Measurements from ENCODE around the gene BRD3OS. TPM values are rescaled to one million over a fixed set of nuclear protein-coding genes. Genes with fewer than 3 reads are reported as not detected.
A peak's percentile ranks its signal among the peaks of the same experiment; 100 is the strongest.

BRD3OS gene
- total and polyA plus RNA-seq, 2 of the 13 experiments (the other 11 are each of a cell fraction or from before 2014, with no cell fraction given), result 4.9 to 5.7 TPM

DNA sequence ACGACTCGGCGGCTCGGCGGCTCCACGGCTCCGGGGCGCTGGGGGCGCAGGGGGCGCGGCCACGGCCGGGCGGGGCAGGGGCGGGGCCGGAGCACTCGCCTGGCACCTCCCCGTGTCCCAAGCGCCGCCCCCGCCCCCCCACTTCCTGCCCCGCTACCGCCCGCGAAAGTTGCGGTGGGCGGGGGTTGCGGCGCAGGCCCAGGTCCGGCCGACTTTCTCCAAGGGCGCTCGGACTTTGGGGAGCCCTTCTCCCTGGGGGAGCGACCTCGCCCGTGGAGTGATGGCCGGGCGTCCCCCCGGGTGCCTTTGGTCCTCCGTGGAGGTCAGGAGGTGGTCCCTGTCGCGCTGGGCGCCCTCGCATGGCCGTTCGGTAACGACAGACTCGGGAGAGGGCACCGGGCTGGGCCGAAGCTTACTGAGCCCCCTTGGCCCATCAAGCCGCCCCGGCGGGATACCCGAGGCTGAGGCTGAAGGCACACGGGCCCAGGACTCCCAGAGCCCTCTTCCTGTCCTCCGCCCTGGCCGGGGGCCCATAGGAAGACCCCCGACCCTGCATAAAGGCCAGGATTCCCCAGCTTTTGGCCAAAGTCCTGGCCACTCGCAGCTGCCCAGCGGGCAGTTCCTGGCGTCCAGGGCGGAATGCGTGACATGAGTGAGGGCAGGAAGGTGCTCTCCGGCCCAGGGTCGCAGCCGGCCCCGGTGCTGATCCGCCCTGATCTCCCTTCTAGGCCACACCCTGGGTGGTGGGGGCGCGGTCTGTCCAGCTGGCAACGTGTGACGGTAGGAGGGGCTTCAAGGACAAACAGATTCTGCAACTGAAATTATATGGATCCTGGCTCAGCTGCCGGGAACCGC is 32.3 kb upstream of the BRD3OS start (continued):
- TF ChIP-seq, protein P1, sequence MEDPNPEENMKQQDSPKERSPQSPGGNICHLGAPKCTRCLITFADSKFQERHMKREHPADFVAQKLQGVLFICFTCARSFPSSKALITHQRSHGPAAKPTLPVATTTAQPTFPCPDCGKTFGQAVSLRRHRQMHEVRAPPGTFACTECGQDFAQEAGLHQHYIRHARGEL (CRISPR knock-in tag; IDR thresholded peaks at IDR 0.05), result peak; percentile 66; the same call in 1 of the 2 replicates
- peak; percentile 62; the same call in 1 of the 2 replicates for TF ChIP-seq ZNF772 (CRISPR knock-in tag; IDR thresholded peaks at IDR 0.05)
- no peak; the same call in 1 of the 2 replicates for TF ChIP-seq ZNF616 (CRISPR knock-in tag; IDR thresholded peaks at IDR 0.05; ENCODE audit: low read depth)
- no peak; the same call in 1 of the 2 replicates for TF ChIP-seq RFXAP (CRISPR knock-in tag; IDR thresholded peaks at IDR 0.05; ENCODE audit: borderline replicate concordance)
- TF ChIP-seq ZNF296 (CRISPR knock-in tag; conservative IDR thresholded peaks at IDR 0.05), result 0 out of 2 replicates have a peak, but pooled peaks have one; percentile 69
- TF ChIP-seq PCBP2 (optimal IDR thresholded peaks at IDR 0.05; ENCODE audit: low read depth, low read length, poor library complexity, severe bottlenecking), result no peak
- peak; percentile 39; the same call in 1 of the 2 replicates for TF ChIP-seq KAT8 (CRISPR knock-in tag; IDR thresholded peaks at IDR 0.05)
- TF ChIP-seq MYNN (CRISPR knock-in tag; IDR thresholded peaks at IDR 0.05; ENCODE audit: low read depth), result no peak
- TF ChIP-seq NR2C2 (CRISPR knock-in tag; IDR thresholded peaks at IDR 0.05; ENCODE audit: borderline replicate concordance), result peak; percentile 24
- 0 out of 2 replicates have a peak, but pooled peaks have one; percentile 44 for TF ChIP-seq NR2F2 (IDR thresholded peaks at IDR 0.05; ENCODE audit: borderline replicate concordance, low read depth)
- no peak for TF ChIP-seq RFXANK (CRISPR knock-in tag; IDR thresholded peaks at IDR 0.05)
- TF ChIP-seq, protein P2, sequence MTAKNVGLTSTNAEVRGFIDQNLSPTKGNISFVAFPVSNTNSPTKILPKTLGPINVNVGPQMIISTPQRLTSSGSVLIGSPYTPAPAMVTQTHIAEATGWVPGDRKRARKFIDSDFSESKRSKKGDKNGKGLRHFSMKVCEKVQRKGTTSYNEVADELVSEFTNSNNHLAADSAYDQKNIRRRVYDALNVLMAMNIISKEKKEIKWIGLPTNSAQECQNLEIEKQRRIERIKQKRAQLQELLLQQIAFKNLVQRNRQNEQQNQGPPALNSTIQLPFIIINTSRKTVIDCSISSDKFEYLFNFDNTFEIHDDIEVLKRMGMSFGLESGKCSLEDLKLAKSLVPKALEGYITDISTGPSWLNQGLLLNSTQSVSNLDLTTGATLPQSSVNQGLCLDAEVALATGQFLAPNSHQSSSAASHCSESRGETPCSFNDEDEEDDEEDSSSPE (CRISPR knock-in tag; IDR thresholded peaks at IDR 0.05), result peak; percentile 19; the same call in 1 of the 2 replicates
- TF ChIP-seq, protein P3, sequence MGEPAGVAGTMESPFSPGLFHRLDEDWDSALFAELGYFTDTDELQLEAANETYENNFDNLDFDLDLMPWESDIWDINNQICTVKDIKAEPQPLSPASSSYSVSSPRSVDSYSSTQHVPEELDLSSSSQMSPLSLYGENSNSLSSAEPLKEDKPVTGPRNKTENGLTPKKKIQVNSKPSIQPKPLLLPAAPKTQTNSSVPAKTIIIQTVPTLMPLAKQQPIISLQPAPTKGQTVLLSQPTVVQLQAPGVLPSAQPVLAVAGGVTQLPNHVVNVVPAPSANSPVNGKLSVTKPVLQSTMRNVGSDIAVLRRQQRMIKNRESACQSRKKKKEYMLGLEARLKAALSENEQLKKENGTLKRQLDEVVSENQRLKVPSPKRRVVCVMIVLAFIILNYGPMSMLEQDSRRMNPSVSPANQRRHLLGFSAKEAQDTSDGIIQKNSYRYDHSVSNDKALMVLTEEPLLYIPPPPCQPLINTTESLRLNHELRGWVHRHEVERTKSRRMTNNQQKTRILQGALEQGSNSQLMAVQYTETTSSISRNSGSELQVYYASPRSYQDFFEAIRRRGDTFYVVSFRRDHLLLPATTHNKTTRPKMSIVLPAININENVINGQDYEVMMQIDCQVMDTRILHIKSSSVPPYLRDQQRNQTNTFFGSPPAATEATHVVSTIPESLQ (CRISPR knock-in tag; conservative IDR thresholded peaks at IDR 0.05), result no peak
- no peak for TF ChIP-seq ZNF614 (CRISPR knock-in tag; IDR thresholded peaks at IDR 0.05; ENCODE audit: borderline replicate concordance)
- 0 out of 2 replicates have a peak, but pooled peaks have one; percentile 57 for TF ChIP-seq NAIF1 (CRISPR knock-in tag; IDR thresholded peaks at IDR 0.05; ENCODE audit: borderline replicate concordance)
- no peak; the same call in 1 of the 2 replicates for TF ChIP-seq MYC (CRISPR knock-in tag; IDR thresholded peaks at IDR 0.05; ENCODE audit: borderline replicate concordance)
- no peak for TF ChIP-seq ADNP (CRISPR knock-in tag; IDR thresholded peaks at IDR 0.05)
- 0 out of 2 replicates have a peak, but pooled peaks have one; percentile 40 for TF ChIP-seq TFE3 (CRISPR knock-in tag; IDR thresholded peaks at IDR 0.05)
- TF ChIP-seq, protein P4, sequence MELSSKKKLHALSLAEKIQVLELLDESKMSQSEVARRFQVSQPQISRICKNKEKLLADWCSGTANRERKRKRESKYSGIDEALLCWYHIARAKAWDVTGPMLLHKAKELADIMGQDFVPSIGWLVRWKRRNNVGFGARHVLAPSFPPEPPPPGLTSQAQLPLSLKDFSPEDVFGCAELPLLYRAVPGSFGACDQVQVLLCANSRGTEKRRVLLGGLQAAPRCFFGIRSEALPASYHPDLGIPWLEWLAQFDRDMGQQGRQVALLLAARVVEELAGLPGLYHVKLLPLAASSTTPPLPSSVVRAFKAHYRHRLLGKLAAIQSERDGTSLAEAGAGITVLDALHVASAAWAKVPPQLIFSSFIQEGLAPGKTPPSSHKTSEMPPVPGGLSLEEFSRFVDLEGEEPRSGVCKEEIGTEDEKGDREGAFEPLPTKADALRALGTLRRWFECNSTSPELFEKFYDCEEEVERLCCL (CRISPR knock-in tag; IDR thresholded peaks at IDR 0.05; ENCODE audit: borderline replicate concordance), result no peak
- TF ChIP-seq RELA (CRISPR knock-in tag; IDR thresholded peaks at IDR 0.05), result peak; percentile 51; the same call in 1 of the 2 replicates
- no peak for TF ChIP-seq ZNF260 (CRISPR knock-in tag; IDR thresholded peaks at IDR 0.05; ENCODE audit: borderline replicate concordance, low read depth)
- no peak for TF ChIP-seq ETV6 (CRISPR knock-in tag; conservative IDR thresholded peaks at IDR 0.05)
- TF ChIP-seq TEAD3 (CRISPR knock-in tag; optimal IDR thresholded peaks at IDR 0.05; ENCODE audit: borderline replicate concordance), result no peak
